Sigmoid colon (tissue), 7 donors: ENCODE measurements around the gene FN3K. TPM values are rescaled to one million over a fixed set of nuclear protein-coding genes. Genes with fewer than 3 reads are reported as not detected.

ENCODE experiments used
- DNase-seq: peaks from one replicate; pipeline ENCODE4 v3.0.0-alpha.2; 2019
- H3K27ac ChIP-seq, 4 donors: fragments of 200-600 bp; sonication (generic); one replicate each; pipeline ENCODE4 v1.5.1; 2016 to 2019; ENCODE audit warnings: mild to moderate bottlenecking in 1 of 4
- H3K27me3 ChIP-seq, 3 donors: fragments of 200-600 bp; sonication (generic); one replicate each; pipeline ENCODE4 v1.5.1; 2019; ENCODE audit warnings: mild to moderate bottlenecking in 1 of 3
- H3K36me3 ChIP-seq, 4 donors: fragments of 200-600 bp; sonication (generic); one replicate each; pipeline ENCODE4 v1.5.1; 2016 to 2019
- H3K4me1 ChIP-seq, 4 donors: fragments of 200-600 bp; sonication (generic); one replicate each; pipeline ENCODE4 v1.5.1; 2017 to 2019
- H3K4me3 ChIP-seq, 4 donors: fragments of 200-600 bp; sonication (generic); one replicate each; pipeline ENCODE4 v1.5.1; 2017 to 2019; ENCODE audit warnings: mild to moderate bottlenecking in 2 of 4, moderate library complexity in 1 of 4
- H3K9me3 ChIP-seq, 4 donors: fragments of 200-600 bp in 3 of 4; sonication (generic) in 3 of 4; one replicate each; pipeline versions ENCODE4 v1.5.1 to v1.6.1; 2013 to 2019
- EP300 ChIP-seq, 4 donors: sonication (generic); formaldehyde crosslinking; IDR thresholded peaks; one replicate each; pipeline ENCODE4 v1.6.1; 2017; ENCODE audit warnings: antibody characterized with exemption in 4 of 4
- POLR2A ChIP-seq, 2 donors: fragments of 450-650 bp; IDR thresholded peaks; one replicate each; pipeline ENCODE4 v1.6.1; 2016; ENCODE audit warnings: antibody characterized with exemption in 2 of 2, mild to moderate bottlenecking in 2 of 2, moderate library complexity in 2 of 2
- POLR2AphosphoS5 ChIP-seq, 4 donors: sonication (generic); formaldehyde crosslinking; IDR thresholded peaks; one replicate each; pipeline ENCODE4 v1.6.1; 2017; ENCODE audit warnings: antibody characterized with exemption in 4 of 4
- WGBS, 2 donors: extraction: QIAGEN DNeasy Blood & Tissue Kit; methylation state at CpG; one replicate each; pipeline ENCODE4 v1.1.7; 2013; 5-methylcytosine and 5-hydroxymethylcytosine counted together
- intact Hi-C: fragments of 100-400 bp; cut with DNase I; formaldehyde crosslinking; loops from one replicate; pipeline ENCODE4 v1.15.1; 2023
- polyA plus RNA-seq, 3 donors: library from polyadenylated mRNA; stranded (reverse); fragments of 200-250 nt; gene quantifications; one replicate each; pipeline ENCODE4 v1.2.3, GENCODE V29; 2013
- total RNA-seq, 4 donors: library from RNA; depleted of rRNA; stranded (reverse); fragments of >200 nt; gene quantifications; one replicate each; pipeline ENCODE4 v1.1.0, GENCODE V29; 2016
- TF ChIP-seq, protein P1 (sequence below), 4 experiments: fragments of 450-650 bp in 3 of 4; fragments of 200-600 bp in 1 of 4; IDR thresholded peaks; one replicate each; pipeline ENCODE4 v1.5.1; 2016 to 2019; ENCODE audit warnings: antibody characterized with exemption in 4 of 4, mild to moderate bottlenecking in 3 of 4, moderate library complexity in 2 of 4
- donor health status: healthy with polysubstance abuse.
- donor health status: Bipolar disorder and iron deficiency.
- donor health status: healthy.

Gene FN3K
- total and polyA plus RNA-seq, 7 donors: 2.8 to 22.2 (median 11.9) TPM

DNA sequence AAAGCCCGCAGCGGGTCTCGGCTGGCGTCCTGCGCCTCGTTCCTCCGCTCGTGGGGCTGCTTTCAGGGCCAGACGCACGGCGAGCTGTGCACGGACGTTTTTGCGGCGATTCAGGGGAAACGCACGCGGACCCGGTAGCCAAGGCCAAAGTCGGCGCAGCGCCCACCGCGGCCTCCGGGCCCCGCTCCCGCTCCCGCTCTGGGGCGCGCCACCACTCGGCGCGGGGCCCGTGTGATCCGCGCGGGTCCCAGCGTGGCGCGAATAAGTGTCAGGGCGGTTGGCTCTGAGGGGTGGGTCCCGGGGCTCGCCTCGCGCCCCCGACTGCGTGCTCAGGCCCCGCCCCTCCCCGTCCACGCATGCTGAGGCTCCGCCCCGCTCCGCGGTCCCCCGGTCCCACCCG, 15.8 kb downstream of the FN3K start:
- H3K27ac ChIP-seq: peak overlapping the region; percentile 80 to 92 (median 90)
- intact Hi-C loops: loop anchor here (1.0 kb wide), 1 partner anchor 35 kb away; the partner anchor contains the start of gene FN3KRP
- 1 to 4% methylated on average over 56 of the region's 56 CpGs for WGBS, 2 donors
- peaks cover 0 to 4% (median 0%) of the 10 kb centered on the region in 4 donors for H3K36me3 ChIP-seq
- H3K4me3 ChIP-seq: peak overlapping the region; percentile 21 to 97 (median 88)
- peaks cover 0 to 27% (median 21%) of the 10 kb centered on the region in 4 donors for H3K4me1 ChIP-seq
- no peak for TF ChIP-seq POLR2A (IDR thresholded peaks at IDR 0.05)
- no peak for TF ChIP-seq EP300 (IDR thresholded peaks at IDR 0.05)
- H3K9me3 ChIP-seq: peaks cover 0 to 3% (median 0%) of the 10 kb centered on the region in 4 donors
- H3K27me3 ChIP-seq: no peaks in the 10 kb centered on the region
- no peak for DNase-seq

DNA sequence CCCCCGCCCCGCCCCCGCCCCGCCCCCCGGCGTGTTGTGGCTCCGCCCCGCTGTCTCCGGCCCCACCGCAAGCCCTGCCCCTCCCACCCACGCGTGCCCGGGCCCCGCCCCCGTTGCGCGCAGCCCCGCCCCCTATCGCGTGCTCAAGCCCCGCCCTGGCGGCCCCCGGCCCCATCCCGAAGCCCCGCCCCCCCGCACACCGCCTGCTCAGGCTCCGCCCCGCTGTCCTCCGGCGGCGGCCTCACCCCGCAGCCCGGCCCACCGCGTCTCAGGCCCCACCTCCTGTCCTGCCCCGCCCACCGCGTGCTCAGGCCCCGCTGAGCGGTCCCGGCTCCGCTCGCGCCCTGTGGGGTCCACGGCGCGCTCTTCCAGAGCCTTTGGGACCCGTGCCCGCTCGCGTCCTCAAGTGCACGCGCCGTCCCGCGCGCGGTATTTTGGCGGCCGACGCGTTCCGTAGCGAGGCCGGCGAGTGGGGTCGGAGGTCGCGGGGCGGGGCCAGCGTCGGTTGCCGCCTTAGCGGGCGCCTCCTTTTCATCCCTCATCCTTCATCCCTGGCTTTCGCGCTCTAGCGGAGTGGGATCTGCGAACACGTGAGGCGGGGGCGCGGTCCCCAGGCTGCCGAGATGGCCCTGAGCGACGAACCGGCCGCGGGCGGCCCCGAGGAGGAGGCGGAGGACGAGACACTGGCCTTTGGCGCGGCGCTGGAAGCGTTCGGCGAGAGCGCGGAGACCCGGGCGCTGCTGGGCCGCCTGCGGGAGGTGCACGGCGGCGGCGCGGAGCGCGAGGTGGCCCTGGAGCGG, 16.4 kb downstream of the FN3K start, which contains the start of gene TBCD:
TBCD (plus strand) TSS at position 495 of the 800 bp plus-strand sequence; CDS start at position 624, 129 bp downstream.
- Histone ChIP-seq H3K4me3 (peak within 1 kb of the TSS; percentile 69 to 97 (median 88)), H3K27me3 (no peaks in the 10 kb centered on the region), H3K4me1 (peaks cover 0 to 27% (median 21%) of the 10 kb centered on the region in 4 donors), H3K36me3 (peaks cover 0 to 4% (median 0%) of the 10 kb centered on the region in 4 donors), H3K27ac (peak within 1 kb of the TSS; percentile 80 to 92 (median 90)), H3K9me3 (peaks cover 0 to 3% (median 0%) of the 10 kb centered on the region in 4 donors)
- peak; percentile 95 for DNase-seq
- intact Hi-C loops: loop anchor here (1.0 kb wide), 1 partner anchor 35 kb away; the partner anchor contains the start of gene FN3KRP
- WGBS, 2 donors: 1% methylated on average over 111 to 114 of the region's 114 CpGs
- TF ChIP-seq POLR2AphosphoS5 (IDR thresholded peaks at IDR 0.05) (peak; percentile 78 to 84 (median 80)), EP300 (IDR thresholded peaks at IDR 0.05) (peak in 1 of 4 donors; percentile 46), POLR2A (IDR thresholded peaks at IDR 0.05) (peak in 1 of 2 donors; percentile 12)
- TF ChIP-seq, protein P1, sequence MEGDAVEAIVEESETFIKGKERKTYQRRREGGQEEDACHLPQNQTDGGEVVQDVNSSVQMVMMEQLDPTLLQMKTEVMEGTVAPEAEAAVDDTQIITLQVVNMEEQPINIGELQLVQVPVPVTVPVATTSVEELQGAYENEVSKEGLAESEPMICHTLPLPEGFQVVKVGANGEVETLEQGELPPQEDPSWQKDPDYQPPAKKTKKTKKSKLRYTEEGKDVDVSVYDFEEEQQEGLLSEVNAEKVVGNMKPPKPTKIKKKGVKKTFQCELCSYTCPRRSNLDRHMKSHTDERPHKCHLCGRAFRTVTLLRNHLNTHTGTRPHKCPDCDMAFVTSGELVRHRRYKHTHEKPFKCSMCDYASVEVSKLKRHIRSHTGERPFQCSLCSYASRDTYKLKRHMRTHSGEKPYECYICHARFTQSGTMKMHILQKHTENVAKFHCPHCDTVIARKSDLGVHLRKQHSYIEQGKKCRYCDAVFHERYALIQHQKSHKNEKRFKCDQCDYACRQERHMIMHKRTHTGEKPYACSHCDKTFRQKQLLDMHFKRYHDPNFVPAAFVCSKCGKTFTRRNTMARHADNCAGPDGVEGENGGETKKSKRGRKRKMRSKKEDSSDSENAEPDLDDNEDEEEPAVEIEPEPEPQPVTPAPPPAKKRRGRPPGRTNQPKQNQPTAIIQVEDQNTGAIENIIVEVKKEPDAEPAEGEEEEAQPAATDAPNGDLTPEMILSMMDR (IDR thresholded peaks at IDR 0.05): no peak

DNA sequence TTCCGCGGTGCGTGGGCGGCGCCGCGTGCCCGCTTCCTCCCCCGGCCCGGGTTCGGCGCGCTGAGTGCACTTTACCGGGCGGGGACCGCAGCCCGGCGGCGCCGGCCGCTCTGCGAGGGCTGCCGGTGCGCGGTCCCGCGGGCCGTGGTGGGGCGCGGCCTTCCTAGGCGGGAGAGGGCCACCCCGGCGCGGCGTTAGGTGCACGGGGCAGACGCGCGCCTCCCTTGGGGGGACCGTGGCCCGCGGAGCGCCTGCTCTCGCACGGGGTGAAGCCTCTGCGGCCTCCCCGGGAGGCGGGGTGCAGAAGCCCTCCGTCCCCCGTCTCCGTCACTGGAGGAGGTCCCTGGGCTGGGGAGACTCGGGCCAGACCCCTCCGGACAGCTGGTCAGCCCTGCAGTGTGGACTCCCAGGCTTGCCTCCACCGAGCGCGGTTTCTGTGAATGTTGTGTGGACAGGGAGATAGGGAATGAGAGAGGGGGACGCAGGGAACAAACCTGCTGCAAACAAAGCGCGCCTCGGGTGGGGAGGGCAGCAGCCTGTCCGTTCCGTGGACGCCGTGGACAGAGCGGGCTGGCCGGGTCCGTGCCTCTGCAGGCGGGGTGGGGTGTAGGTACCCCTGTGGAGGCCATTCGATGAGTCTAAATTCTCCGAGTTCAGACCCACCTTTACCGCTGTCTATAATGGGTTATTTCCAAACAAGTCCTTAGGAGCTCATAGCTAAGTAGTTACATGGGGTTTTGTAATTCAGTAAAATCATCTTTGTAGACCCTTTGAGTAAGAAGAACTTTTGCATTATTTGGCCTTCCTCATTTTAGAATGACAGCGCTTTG, 17.2 kb downstream of the FN3K start:
- peak overlapping the region; percentile 80 to 92 (median 90) for H3K27ac ChIP-seq
- H3K9me3 ChIP-seq: no peaks in the 10 kb centered on the region
- H3K27me3 ChIP-seq: no peaks in the 10 kb centered on the region
- WGBS, 2 donors: 1 to 2% methylated on average over 72 of the region's 72 CpGs
- H3K4me1 ChIP-seq: peaks cover 0 to 27% (median 21%) of the 10 kb centered on the region in 4 donors
- peaks cover 0 to 4% (median 0%) of the 10 kb centered on the region in 4 donors for H3K36me3 ChIP-seq
- peak; percentile 73 for DNase-seq
- peak overlapping the region; percentile 69 to 97 (median 88) for H3K4me3 ChIP-seq
- intact Hi-C loops: no loop called here
- TF ChIP-seq EP300 (IDR thresholded peaks at IDR 0.05) (no peak), POLR2A (IDR thresholded peaks at IDR 0.05) (no peak), POLR2AphosphoS5 (IDR thresholded peaks at IDR 0.05) (no peak)
- TF ChIP-seq, protein P1 (IDR thresholded peaks at IDR 0.05): no peak

DNA sequence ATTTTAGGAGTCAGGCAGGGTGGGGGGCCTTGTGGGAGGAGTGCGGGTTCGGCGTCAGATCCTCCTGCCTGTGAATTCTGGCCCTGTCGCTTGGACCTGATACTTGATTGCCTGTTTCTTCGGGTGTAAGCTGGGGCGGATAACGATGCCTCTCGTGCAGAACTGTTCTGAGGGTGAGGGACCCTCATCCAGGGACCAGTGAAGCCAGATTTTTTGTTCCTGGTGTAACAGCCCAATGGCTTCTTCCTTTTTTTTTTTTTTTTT, 17.7 kb downstream of the FN3K start:
- H3K4me3 ChIP-seq: peak overlapping the region in 2 of 4 donors; percentile 95 to 97
- DNase-seq: no peak
- intact Hi-C loops: no loop called here
- WGBS, 2 donors: 35 to 63% methylated on average over 8 of the region's 8 CpGs
- H3K36me3 ChIP-seq: peaks cover 0 to 4% (median 0%) of the 10 kb centered on the region in 4 donors
- H3K27me3 ChIP-seq: no peaks in the 10 kb centered on the region
- TF ChIP-seq POLR2AphosphoS5 (IDR thresholded peaks at IDR 0.05) (no peak), EP300 (IDR thresholded peaks at IDR 0.05) (no peak), POLR2A (IDR thresholded peaks at IDR 0.05) (no peak)
- TF ChIP-seq, protein P1 (IDR thresholded peaks at IDR 0.05): no peak
- H3K27ac ChIP-seq: no peak overlapping the region
- peaks cover 0 to 27% (median 21%) of the 10 kb centered on the region in 4 donors for H3K4me1 ChIP-seq
- H3K9me3 ChIP-seq: no peaks in the 10 kb centered on the region
